ENCODE measurements around the gene TTC34.
"Not testable (repeated sequence)": the region's sequence is repeated elsewhere in the genome, so short reads cannot be mapped to it uniquely, and the experiment has no call there.

TTC34 gene

GRCh38 chr1:2627746-2628145 lies 173.7 kb downstream of the TTC34 start:
- no peak for DNase-seq (ENCODE audit: low read depth)
- H3K4me3 ChIP-seq (ENCODE audit: control insufficient read depth, low read depth, low read length) = no peak overlapping the region
- TF ChIP-seq, protein P1, sequence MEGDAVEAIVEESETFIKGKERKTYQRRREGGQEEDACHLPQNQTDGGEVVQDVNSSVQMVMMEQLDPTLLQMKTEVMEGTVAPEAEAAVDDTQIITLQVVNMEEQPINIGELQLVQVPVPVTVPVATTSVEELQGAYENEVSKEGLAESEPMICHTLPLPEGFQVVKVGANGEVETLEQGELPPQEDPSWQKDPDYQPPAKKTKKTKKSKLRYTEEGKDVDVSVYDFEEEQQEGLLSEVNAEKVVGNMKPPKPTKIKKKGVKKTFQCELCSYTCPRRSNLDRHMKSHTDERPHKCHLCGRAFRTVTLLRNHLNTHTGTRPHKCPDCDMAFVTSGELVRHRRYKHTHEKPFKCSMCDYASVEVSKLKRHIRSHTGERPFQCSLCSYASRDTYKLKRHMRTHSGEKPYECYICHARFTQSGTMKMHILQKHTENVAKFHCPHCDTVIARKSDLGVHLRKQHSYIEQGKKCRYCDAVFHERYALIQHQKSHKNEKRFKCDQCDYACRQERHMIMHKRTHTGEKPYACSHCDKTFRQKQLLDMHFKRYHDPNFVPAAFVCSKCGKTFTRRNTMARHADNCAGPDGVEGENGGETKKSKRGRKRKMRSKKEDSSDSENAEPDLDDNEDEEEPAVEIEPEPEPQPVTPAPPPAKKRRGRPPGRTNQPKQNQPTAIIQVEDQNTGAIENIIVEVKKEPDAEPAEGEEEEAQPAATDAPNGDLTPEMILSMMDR (IDR thresholded peaks at IDR 0.05; ENCODE audit: control insufficient read depth, insufficient read depth, low read depth, low read length, missing control alignments) = no peak

- DNase-seq (ENCODE audit: low read depth); H3K4me3 ChIP-seq (ENCODE audit: control insufficient read depth, low read depth, low read length): not testable (repeated sequence)
Measured at GRCh38 chr1:2625748-2626147, 175.7 kb downstream of the TTC34 start.

- DNase-seq (ENCODE audit: low read depth) = no peak
- no peak overlapping the region for H3K4me3 ChIP-seq (ENCODE audit: control insufficient read depth, low read depth, low read length)
- TF ChIP-seq, protein P1 (IDR thresholded peaks at IDR 0.05; ENCODE audit: control insufficient read depth, insufficient read depth, low read depth, low read length, missing control alignments) = no peak
Measured at GRCh38 chr1:2625311-2625710, 176.2 kb downstream of the TTC34 start.

GRCh38 chr1:2624735-2625300 lies 176.7 kb downstream of the TTC34 start:
- H3K4me3 ChIP-seq (ENCODE audit: control insufficient read depth, low read depth, low read length) = no peak overlapping the region
- no peak for DNase-seq (ENCODE audit: low read depth)
- TF ChIP-seq, protein P1 (IDR thresholded peaks at IDR 0.05; ENCODE audit: control insufficient read depth, insufficient read depth, low read depth, low read length, missing control alignments) = no peak

DNA sequence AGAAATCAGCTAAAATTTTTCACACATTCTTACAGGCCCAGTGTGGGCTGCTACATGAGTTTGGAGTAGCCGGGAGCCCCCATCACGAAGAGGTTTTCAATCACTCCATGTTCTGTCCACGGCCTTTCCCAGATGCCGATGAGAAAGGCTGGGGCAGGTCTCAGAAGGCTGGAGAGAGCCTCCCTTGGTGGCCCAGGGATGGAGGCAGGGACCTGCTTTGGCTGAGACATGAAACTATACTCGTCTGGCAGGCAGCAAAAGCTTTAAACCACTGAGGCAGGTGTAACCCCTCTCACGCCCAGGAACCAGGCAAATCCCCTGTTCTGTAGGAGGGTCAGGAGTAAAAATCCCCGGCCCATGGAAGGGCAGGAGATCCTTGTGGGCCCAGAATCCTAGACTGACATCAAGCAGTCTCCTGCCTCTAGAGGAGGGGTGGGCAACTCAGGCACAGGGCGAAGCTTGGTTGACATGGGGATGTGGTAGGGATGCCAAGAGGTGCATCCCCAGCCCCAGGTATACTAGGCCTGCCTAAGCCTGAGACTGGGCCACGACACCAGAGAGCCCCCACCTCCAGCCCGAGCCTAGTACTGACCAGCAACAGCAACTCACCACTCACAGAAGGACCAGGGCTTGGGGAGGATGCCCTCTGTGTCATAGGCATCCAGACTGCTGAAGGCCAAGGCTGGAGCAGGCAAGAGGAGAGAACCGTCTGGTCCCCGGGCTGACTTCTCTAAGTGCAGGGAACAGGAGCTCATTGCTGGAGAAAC lies 177.7 kb downstream of the TTC34 start:
- H3K4me3 ChIP-seq (ENCODE audit: control insufficient read depth, low read depth, low read length) = no peak overlapping the region
- DNase-seq (ENCODE audit: low read depth) = no peak
- TF ChIP-seq, protein P1 (IDR thresholded peaks at IDR 0.05; ENCODE audit: control insufficient read depth, insufficient read depth, low read depth, low read length, missing control alignments) = no peak

DNA sequence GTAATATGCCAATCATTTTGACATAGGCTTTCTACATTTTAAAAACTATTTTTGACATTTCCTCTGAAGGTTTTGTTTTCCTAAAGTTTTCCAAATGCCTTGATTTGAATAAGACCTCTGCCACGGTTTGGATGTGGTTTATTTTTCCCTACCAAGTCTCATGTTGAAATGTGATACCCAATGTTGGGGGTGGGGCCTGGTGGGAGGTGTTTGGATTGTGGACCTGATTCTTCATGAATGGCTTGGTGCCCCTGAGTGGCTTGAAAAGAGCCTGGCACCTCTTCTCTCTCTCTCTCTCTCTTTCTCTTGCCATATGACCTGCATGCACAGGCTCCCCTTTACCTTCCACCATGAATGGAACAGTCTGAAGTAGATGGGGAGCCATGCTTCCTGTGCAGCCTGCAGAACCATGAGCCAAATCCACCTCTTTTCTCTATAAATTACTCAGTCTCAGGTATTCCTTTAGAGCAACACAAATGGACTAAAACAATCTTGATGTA lies 183.5 kb downstream of the TTC34 start:
- TF ChIP-seq, protein P1 (IDR thresholded peaks at IDR 0.05; ENCODE audit: control insufficient read depth, insufficient read depth, low read depth, low read length, missing control alignments) = no peak
- H3K4me3 ChIP-seq (ENCODE audit: control insufficient read depth, low read depth, low read length) = no peak overlapping the region
- DNase-seq (ENCODE audit: low read depth) = no peak

DNA sequence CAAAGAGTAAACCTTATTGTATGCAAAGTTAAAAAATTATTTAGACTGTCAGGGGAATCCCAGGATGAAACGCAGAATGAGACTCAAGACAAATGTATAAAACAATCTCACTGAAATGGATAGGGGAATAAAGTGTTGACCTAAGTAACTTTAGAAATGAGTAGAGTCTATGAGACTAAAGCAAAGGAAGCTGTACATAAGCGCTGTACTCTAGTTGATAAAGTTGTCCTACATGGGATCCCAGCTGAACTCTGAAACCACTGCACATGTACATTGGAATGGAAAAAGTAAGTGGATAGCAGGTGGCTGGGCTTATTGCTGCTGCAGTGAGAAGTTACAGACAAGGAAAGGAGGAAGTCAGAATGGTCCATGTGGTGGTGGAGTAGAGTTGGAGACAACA lies 187.3 kb downstream of the TTC34 start:
- TF ChIP-seq, protein P1 (IDR thresholded peaks at IDR 0.05; ENCODE audit: control insufficient read depth, insufficient read depth, low read depth, low read length, missing control alignments) = no peak
- no peak for DNase-seq (ENCODE audit: low read depth)
- H3K4me3 ChIP-seq (ENCODE audit: control insufficient read depth, low read depth, low read length) = no peak overlapping the region
